HEK293 (cell line): ENCODE measurements around the gene FRMD5.

Experiments used
- CTCF ChIA-PET: fragments of 350-600 bp; formaldehyde crosslinking; extraction: SDS; loops from one replicate; lab custom pipeline; 2021; ENCODE audit warnings: antibody characterized with exemption; lab: Yijun Ruan, JAX
- POLR2A ChIA-PET: fragments of 300-600 bp; formaldehyde crosslinking; extraction: SDS; loops from one replicate; lab custom pipeline; 2020; ENCODE audit warnings: antibody characterized with exemption, inconsistent platforms; lab: Yijun Ruan, JAX
- H3K27ac ChIP-seq: fragments of 200-500 bp; sonication (Bioruptor generic); 2 replicates; pipeline ENCODE4 v1.5.1; 2014; ENCODE audit warnings: low read depth, low read length, control low read depth, inconsistent platforms; ENCODE audit errors: extremely low read depth
- H3K36me3 ChIP-seq, 2 experiments: fragments of 200-500 bp in 1 of 2; sonication (Bioruptor generic) in 1 of 2; 1 replicate in 1 of 2; 2 replicates in 1 of 2; pipeline ENCODE4 v1.5.1; 2014 to 2017; ENCODE audit warnings: inconsistent platforms in 2 of 2, low read length in 2 of 2; ENCODE audit not compliant: control insufficient read depth in 2 of 2, insufficient read depth in 1 of 2
- H3K4me1 ChIP-seq: fragments of 200-500 bp; sonication (Bioruptor generic); 2 replicates; pipeline ENCODE4 v1.5.1; 2014; ENCODE audit warnings: mild to moderate bottlenecking, low read length, inconsistent platforms; ENCODE audit not compliant: control insufficient read depth, insufficient read depth
- H3K4me3 ChIP-seq: 2 replicates; pipeline ENCODE4 v1.5.1; 2011; ENCODE audit warnings: low read depth, mild to moderate bottlenecking, control low read depth, low read length, moderate library complexity
- H3K9me3 ChIP-seq: fragments of 200-500 bp; sonication (Bioruptor generic); 2 replicates; pipeline ENCODE4 v1.5.1; 2014; ENCODE audit warnings: low read depth, low read length, inconsistent platforms; ENCODE audit not compliant: control insufficient read depth, insufficient read depth
- SP3 ChIP-seq: fragments of 450-650 bp; formaldehyde crosslinking; IDR thresholded peaks from 2 replicates; pipeline ENCODE4 v1.5.1; 2016; ENCODE audit warnings: missing biosample characterization, missing genetic modification characterization
- ZNF138 ChIP-seq: fragments of 450-650 bp; formaldehyde crosslinking; IDR thresholded peaks from 2 replicates; pipeline ENCODE4 v1.5.1; 2016; ENCODE audit warnings: missing biosample characterization, missing genetic modification characterization, borderline replicate concordance
- ZNF311 ChIP-seq: fragments of 450-650 bp; formaldehyde crosslinking; IDR thresholded peaks from 2 replicates; pipeline ENCODE4 v1.5.1; 2017; ENCODE audit warnings: missing biosample characterization, missing genetic modification characterization, borderline replicate concordance
- ZNF366 ChIP-seq: fragments of 450-650 bp; formaldehyde crosslinking; conservative IDR thresholded peaks from 2 replicates; pipeline ENCODE4 v1.5.1; 2016; ENCODE audit warnings: missing biosample characterization, missing genetic modification characterization
- ZNF501 ChIP-seq: fragments of 450-650 bp; formaldehyde crosslinking; IDR thresholded peaks from 2 replicates; pipeline ENCODE4 v1.5.1; 2016; ENCODE audit warnings: missing biosample characterization, missing genetic modification characterization
- ZNF521 ChIP-seq: fragments of 450-650 bp; formaldehyde crosslinking; IDR thresholded peaks from 2 replicates; pipeline ENCODE4 v1.5.1; 2017; ENCODE audit warnings: missing biosample characterization, mild to moderate bottlenecking, missing genetic modification characterization
- ZNF544 ChIP-seq: fragments of 450-650 bp; formaldehyde crosslinking; IDR thresholded peaks from 2 replicates; pipeline ENCODE4 v1.5.0; 2017; ENCODE audit warnings: missing biosample characterization, missing genetic modification characterization
- ZNF621 ChIP-seq: fragments of 450-650 bp; formaldehyde crosslinking; IDR thresholded peaks from 2 replicates; pipeline ENCODE4 v1.5.1; 2017; ENCODE audit warnings: missing biosample characterization, missing genetic modification characterization
- ZNF768 ChIP-seq: fragments of 450-650 bp; formaldehyde crosslinking; IDR thresholded peaks from 2 replicates; pipeline ENCODE4 v1.5.1; 2018; ENCODE audit warnings: missing biosample characterization, mild to moderate bottlenecking, missing genetic modification characterization
- TF ChIP-seq, protein P1 (sequence below): fragments of 450-650 bp; formaldehyde crosslinking; IDR thresholded peaks from 2 replicates; pipeline ENCODE4 v1.5.1; 2017; ENCODE audit warnings: missing biosample characterization, missing genetic modification characterization
- TF ChIP-seq, protein P2 (sequence below): fragments of 450-650 bp; formaldehyde crosslinking; IDR thresholded peaks from 2 replicates; pipeline ENCODE4 v1.5.1; 2016; ENCODE audit warnings: missing biosample characterization, missing genetic modification characterization, borderline replicate concordance
- TF ChIP-seq, protein P3 (sequence below): fragments of 450-650 bp; formaldehyde crosslinking; IDR thresholded peaks from 2 replicates; pipeline ENCODE4 v1.5.1; 2016; ENCODE audit warnings: missing biosample characterization, missing genetic modification characterization
- TF ChIP-seq, protein P4 (sequence below): fragments of 450-650 bp; formaldehyde crosslinking; IDR thresholded peaks from 2 replicates; pipeline ENCODE4 v1.5.1; 2017; ENCODE audit warnings: missing biosample characterization, missing genetic modification characterization
- TF ChIP-seq, protein P5 (sequence below): fragments of 450-650 bp; formaldehyde crosslinking; IDR thresholded peaks from 2 replicates; pipeline ENCODE4 v1.5.1; 2016; ENCODE audit warnings: missing biosample characterization, missing genetic modification characterization
- TF ChIP-seq, protein P6 (sequence below): fragments of 450-650 bp; formaldehyde crosslinking; IDR thresholded peaks from 2 replicates; pipeline ENCODE4 v1.5.1; 2017; ENCODE audit warnings: missing biosample characterization, missing genetic modification characterization
- TF ChIP-seq, protein P7 (sequence below): fragments of 450-650 bp; formaldehyde crosslinking; conservative IDR thresholded peaks from 2 replicates; pipeline ENCODE4 v1.5.1; 2016; ENCODE audit warnings: low read depth, missing biosample characterization, missing genetic modification characterization

Gene FRMD5

DNA sequence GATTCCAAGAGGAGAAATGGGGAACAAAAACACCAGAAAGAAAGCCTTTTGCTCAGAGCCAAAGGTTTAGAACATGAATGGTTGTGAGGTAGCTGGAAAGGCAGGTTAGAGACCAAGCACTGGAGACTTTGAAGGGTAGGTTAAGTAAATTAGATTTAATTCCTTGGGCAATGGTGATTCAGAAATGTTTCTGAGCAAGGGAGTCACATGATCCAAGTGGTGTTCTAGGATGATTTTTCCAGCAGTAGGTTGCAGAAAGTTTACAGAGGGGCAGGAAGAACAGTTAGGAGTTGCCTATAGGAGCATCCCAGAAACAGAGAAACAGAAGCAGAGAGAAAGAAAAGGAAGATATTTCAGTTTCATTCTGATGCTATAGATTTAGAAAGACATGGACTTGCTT, 228.4 kb downstream of the FRMD5 start:
- Histone ChIP-seq H3K4me3 (no peak overlapping the region), H3K9me3 (no peaks in the 10 kb centered on the region), H3K36me3 (no peaks in the 10 kb centered on the region), H3K4me1 (no peaks in the 10 kb centered on the region), H3K27ac (no peak overlapping the region)
- ChIA-PET POLR2A (no interaction called here), CTCF (no interaction called here)
- TF ChIP-seq ZNF521 (tag by site-specific recombination) (no peak), ZNF621 (tag by site-specific recombination) (no peak), ZNF501 (tag by site-specific recombination) (no peak), ZNF138 (no peak), ZNF311 (tag by site-specific recombination) (no peak), ZNF768 (tag by site-specific recombination) (no peak), ZNF544 (tag by site-specific recombination) (no peak), ZNF366 (no peak), SP3 (no peak)
- TF ChIP-seq, protein P1, sequence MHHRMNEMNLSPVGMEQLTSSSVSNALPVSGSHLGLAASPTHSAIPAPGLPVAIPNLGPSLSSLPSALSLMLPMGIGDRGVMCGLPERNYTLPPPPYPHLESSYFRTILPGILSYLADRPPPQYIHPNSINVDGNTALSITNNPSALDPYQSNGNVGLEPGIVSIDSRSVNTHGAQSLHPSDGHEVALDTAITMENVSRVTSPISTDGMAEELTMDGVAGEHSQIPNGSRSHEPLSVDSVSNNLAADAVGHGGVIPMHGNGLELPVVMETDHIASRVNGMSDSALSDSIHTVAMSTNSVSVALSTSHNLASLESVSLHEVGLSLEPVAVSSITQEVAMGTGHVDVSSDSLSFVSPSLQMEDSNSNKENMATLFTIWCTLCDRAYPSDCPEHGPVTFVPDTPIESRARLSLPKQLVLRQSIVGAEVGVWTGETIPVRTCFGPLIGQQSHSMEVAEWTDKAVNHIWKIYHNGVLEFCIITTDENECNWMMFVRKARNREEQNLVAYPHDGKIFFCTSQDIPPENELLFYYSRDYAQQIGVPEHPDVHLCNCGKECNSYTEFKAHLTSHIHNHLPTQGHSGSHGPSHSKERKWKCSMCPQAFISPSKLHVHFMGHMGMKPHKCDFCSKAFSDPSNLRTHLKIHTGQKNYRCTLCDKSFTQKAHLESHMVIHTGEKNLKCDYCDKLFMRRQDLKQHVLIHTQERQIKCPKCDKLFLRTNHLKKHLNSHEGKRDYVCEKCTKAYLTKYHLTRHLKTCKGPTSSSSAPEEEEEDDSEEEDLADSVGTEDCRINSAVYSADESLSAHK, result no peak
- TF ChIP-seq, protein P2, sequence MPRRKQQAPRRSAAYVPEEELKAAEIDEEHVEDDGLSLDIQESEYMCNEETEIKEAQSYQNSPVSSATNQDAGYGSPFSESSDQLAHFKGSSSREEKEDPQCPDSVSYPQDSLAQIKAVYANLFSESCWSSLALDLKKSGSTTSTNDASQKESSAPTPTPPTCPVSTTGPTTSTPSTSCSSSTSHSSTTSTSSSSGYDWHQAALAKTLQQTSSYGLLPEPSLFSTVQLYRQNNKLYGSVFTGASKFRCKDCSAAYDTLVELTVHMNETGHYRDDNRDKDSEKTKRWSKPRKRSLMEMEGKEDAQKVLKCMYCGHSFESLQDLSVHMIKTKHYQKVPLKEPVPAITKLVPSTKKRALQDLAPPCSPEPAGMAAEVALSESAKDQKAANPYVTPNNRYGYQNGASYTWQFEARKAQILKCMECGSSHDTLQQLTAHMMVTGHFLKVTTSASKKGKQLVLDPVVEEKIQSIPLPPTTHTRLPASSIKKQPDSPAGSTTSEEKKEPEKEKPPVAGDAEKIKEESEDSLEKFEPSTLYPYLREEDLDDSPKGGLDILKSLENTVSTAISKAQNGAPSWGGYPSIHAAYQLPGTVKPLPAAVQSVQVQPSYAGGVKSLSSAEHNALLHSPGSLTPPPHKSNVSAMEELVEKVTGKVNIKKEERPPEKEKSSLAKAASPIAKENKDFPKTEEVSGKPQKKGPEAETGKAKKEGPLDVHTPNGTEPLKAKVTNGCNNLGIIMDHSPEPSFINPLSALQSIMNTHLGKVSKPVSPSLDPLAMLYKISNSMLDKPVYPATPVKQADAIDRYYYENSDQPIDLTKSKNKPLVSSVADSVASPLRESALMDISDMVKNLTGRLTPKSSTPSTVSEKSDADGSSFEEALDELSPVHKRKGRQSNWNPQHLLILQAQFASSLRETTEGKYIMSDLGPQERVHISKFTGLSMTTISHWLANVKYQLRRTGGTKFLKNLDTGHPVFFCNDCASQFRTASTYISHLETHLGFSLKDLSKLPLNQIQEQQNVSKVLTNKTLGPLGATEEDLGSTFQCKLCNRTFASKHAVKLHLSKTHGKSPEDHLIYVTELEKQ (tag by site-specific recombination), result no peak
- TF ChIP-seq, protein P3, sequence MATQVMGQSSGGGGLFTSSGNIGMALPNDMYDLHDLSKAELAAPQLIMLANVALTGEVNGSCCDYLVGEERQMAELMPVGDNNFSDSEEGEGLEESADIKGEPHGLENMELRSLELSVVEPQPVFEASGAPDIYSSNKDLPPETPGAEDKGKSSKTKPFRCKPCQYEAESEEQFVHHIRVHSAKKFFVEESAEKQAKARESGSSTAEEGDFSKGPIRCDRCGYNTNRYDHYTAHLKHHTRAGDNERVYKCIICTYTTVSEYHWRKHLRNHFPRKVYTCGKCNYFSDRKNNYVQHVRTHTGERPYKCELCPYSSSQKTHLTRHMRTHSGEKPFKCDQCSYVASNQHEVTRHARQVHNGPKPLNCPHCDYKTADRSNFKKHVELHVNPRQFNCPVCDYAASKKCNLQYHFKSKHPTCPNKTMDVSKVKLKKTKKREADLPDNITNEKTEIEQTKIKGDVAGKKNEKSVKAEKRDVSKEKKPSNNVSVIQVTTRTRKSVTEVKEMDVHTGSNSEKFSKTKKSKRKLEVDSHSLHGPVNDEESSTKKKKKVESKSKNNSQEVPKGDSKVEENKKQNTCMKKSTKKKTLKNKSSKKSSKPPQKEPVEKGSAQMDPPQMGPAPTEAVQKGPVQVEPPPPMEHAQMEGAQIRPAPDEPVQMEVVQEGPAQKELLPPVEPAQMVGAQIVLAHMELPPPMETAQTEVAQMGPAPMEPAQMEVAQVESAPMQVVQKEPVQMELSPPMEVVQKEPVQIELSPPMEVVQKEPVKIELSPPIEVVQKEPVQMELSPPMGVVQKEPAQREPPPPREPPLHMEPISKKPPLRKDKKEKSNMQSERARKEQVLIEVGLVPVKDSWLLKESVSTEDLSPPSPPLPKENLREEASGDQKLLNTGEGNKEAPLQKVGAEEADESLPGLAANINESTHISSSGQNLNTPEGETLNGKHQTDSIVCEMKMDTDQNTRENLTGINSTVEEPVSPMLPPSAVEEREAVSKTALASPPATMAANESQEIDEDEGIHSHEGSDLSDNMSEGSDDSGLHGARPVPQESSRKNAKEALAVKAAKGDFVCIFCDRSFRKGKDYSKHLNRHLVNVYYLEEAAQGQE (tag by site-specific recombination), result no peak
- TF ChIP-seq, protein P4, sequence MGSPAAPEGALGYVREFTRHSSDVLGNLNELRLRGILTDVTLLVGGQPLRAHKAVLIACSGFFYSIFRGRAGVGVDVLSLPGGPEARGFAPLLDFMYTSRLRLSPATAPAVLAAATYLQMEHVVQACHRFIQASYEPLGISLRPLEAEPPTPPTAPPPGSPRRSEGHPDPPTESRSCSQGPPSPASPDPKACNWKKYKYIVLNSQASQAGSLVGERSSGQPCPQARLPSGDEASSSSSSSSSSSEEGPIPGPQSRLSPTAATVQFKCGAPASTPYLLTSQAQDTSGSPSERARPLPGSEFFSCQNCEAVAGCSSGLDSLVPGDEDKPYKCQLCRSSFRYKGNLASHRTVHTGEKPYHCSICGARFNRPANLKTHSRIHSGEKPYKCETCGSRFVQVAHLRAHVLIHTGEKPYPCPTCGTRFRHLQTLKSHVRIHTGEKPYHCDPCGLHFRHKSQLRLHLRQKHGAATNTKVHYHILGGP, result no peak
- TF ChIP-seq, protein P5, sequence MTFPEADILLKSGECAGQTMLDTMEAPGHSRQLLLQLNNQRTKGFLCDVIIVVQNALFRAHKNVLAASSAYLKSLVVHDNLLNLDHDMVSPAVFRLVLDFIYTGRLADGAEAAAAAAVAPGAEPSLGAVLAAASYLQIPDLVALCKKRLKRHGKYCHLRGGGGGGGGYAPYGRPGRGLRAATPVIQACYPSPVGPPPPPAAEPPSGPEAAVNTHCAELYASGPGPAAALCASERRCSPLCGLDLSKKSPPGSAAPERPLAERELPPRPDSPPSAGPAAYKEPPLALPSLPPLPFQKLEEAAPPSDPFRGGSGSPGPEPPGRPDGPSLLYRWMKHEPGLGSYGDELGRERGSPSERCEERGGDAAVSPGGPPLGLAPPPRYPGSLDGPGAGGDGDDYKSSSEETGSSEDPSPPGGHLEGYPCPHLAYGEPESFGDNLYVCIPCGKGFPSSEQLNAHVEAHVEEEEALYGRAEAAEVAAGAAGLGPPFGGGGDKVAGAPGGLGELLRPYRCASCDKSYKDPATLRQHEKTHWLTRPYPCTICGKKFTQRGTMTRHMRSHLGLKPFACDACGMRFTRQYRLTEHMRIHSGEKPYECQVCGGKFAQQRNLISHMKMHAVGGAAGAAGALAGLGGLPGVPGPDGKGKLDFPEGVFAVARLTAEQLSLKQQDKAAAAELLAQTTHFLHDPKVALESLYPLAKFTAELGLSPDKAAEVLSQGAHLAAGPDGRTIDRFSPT (tag by site-specific recombination), result no peak
- TF ChIP-seq, protein P6, sequence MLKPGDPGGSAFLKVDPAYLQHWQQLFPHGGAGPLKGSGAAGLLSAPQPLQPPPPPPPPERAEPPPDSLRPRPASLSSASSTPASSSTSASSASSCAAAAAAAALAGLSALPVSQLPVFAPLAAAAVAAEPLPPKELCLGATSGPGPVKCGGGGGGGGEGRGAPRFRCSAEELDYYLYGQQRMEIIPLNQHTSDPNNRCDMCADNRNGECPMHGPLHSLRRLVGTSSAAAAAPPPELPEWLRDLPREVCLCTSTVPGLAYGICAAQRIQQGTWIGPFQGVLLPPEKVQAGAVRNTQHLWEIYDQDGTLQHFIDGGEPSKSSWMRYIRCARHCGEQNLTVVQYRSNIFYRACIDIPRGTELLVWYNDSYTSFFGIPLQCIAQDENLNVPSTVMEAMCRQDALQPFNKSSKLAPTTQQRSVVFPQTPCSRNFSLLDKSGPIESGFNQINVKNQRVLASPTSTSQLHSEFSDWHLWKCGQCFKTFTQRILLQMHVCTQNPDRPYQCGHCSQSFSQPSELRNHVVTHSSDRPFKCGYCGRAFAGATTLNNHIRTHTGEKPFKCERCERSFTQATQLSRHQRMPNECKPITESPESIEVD (tag by site-specific recombination), result no peak
- TF ChIP-seq, protein P7, sequence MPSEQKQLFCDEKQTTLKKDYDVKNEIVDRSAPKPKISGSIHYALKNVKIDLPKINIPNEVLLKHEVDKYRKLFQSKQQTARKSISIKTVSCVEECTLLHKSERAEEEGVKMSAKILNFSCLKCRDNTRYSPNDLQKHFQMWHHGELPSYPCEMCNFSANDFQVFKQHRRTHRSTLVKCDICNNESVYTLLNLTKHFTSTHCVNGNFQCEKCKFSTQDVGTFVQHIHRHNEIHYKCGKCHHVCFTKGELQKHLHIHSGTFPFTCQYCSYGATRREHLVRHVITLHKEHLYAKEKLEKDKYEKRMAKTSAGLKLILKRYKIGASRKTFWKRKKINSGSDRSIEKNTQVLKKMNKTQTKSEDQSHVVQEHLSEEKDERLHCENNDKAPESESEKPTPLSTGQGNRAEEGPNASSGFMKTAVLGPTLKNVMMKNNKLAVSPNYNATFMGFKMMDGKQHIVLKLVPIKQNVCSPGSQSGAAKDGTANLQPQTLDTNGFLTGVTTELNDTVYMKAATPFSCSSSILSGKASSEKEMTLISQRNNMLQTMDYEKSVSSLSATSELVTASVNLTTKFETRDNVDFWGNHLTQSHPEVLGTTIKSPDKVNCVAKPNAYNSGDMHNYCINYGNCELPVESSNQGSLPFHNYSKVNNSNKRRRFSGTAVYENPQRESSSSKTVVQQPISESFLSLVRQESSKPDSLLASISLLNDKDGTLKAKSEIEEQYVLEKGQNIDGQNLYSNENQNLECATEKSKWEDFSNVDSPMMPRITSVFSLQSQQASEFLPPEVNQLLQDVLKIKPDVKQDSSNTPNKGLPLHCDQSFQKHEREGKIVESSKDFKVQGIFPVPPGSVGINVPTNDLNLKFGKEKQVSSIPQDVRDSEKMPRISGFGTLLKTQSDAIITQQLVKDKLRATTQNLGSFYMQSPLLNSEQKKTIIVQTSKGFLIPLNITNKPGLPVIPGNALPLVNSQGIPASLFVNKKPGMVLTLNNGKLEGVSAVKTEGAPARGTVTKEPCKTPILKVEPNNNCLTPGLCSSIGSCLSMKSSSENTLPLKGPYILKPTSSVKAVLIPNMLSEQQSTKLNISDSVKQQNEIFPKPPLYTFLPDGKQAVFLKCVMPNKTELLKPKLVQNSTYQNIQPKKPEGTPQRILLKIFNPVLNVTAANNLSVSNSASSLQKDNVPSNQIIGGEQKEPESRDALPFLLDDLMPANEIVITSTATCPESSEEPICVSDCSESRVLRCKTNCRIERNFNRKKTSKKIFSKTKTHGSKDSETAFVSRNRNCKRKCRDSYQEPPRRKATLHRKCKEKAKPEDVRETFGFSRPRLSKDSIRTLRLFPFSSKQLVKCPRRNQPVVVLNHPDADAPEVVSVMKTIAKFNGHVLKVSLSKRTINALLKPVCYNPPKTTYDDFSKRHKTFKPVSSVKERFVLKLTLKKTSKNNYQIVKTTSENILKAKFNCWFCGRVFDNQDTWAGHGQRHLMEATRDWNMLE (tag by site-specific recombination), result no peak
